HL-60 (cell line): ENCODE results near the gene RFC4.

Source experiments
- TF ChIP-seq, protein P1 (sequence below): IDR thresholded peaks from one replicate; pipeline ENCODE4 v1.5.1; 2011; ENCODE audit warnings: low read length, control low read depth, inconsistent platforms; ENCODE audit not compliant: insufficient read depth
- TF ChIP-seq, protein P2 (sequence below): IDR thresholded peaks from 2 replicates; pipeline ENCODE4 v1.6.1; 2012; ENCODE audit warnings: low read depth; ENCODE audit not compliant: insufficient replicate concordance

DNA sequence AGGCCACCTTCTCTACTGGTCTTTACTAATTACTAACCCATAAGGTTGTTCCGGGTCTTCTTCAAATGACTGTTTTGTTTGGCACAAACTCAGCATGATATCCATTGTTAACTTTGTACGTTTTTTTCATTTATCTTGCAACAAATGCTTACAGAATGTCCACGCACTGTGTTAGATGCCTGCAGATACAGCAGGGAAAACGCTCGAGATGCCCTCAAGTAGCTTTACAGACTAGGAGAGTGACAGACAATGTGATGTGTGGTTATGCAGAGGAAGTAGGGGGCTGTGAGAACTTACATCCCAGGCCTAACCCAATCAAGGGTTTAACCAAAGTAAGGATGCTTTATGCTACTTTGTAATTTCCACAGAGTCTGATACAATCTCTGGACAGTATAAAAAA is 949 bp upstream of the RFC4 start:
- TF ChIP-seq, protein P1, sequence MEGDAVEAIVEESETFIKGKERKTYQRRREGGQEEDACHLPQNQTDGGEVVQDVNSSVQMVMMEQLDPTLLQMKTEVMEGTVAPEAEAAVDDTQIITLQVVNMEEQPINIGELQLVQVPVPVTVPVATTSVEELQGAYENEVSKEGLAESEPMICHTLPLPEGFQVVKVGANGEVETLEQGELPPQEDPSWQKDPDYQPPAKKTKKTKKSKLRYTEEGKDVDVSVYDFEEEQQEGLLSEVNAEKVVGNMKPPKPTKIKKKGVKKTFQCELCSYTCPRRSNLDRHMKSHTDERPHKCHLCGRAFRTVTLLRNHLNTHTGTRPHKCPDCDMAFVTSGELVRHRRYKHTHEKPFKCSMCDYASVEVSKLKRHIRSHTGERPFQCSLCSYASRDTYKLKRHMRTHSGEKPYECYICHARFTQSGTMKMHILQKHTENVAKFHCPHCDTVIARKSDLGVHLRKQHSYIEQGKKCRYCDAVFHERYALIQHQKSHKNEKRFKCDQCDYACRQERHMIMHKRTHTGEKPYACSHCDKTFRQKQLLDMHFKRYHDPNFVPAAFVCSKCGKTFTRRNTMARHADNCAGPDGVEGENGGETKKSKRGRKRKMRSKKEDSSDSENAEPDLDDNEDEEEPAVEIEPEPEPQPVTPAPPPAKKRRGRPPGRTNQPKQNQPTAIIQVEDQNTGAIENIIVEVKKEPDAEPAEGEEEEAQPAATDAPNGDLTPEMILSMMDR = no peak
- TF ChIP-seq, protein P2, sequence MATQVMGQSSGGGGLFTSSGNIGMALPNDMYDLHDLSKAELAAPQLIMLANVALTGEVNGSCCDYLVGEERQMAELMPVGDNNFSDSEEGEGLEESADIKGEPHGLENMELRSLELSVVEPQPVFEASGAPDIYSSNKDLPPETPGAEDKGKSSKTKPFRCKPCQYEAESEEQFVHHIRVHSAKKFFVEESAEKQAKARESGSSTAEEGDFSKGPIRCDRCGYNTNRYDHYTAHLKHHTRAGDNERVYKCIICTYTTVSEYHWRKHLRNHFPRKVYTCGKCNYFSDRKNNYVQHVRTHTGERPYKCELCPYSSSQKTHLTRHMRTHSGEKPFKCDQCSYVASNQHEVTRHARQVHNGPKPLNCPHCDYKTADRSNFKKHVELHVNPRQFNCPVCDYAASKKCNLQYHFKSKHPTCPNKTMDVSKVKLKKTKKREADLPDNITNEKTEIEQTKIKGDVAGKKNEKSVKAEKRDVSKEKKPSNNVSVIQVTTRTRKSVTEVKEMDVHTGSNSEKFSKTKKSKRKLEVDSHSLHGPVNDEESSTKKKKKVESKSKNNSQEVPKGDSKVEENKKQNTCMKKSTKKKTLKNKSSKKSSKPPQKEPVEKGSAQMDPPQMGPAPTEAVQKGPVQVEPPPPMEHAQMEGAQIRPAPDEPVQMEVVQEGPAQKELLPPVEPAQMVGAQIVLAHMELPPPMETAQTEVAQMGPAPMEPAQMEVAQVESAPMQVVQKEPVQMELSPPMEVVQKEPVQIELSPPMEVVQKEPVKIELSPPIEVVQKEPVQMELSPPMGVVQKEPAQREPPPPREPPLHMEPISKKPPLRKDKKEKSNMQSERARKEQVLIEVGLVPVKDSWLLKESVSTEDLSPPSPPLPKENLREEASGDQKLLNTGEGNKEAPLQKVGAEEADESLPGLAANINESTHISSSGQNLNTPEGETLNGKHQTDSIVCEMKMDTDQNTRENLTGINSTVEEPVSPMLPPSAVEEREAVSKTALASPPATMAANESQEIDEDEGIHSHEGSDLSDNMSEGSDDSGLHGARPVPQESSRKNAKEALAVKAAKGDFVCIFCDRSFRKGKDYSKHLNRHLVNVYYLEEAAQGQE = no peak
